Measurements from ENCODE around the gene LRFN2. TPM values are rescaled to one million over a fixed set of nuclear protein-coding genes. Genes with fewer than 3 reads are reported as not detected.

LRFN2 gene
- total and polyA plus RNA-seq, 2 donors (not counting 1 experiment from before 2014, with no cell fraction given): not detected

DNA sequence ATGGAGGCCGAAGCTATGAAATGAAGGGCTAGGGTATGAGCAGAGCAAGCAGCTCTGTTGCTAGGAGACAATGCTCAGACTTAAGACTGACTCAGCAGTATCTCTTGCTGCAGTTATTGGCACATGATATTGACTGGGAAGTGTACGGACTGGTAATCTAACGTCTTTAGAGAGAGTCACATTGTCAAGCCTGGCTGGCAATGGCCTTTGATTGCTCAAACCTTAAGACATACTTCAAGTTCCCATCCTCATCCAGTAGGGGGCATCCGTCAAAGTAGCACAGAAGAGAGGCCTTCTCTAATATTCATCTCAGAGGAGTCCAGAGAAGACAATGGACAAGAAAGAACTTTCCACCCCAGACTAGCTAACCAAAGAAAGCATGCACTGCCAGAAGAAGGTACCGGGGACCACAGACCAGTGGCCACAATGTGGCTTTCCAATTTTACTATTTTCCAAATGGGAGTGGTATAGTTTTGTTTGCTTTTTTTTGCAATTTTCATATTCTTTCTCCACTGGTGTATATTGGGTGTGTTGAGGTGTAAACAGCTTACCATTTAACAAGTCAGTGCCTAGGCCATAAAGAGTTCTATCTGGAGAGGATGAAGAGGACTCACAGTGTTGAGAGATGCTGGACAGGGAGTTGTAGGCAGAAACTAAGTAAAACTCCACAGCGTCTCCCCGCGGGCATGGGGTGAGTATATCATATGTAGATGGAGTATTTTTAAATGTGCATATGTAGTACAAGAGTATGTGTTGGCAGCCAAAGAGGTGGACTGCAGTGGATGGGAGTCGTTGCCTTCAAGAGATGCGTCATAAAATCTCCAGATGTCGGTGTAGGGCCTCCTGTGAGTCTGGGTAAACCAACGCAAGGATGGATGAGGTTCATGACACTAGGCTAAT, 36.7 kb downstream of the LRFN2 start:
- no peaks in the 10 kb centered on the region for H3K4me1 ChIP-seq (ENCODE audit: control insufficient read depth in 2 of 2, insufficient read depth in 2 of 2, low read length in 2 of 2)
- no peaks in the 10 kb centered on the region for H3K36me3 ChIP-seq (replicated peaks in 1 of 2; ENCODE audit: control extremely low read depth in 1 of 2, control insufficient read depth in 1 of 2, extremely low read depth in 1 of 2, insufficient read depth in 2 of 2, low read length in 1 of 2)
- H3K9ac ChIP-seq (ENCODE audit: low read length): no peak overlapping the region
- CTCF ChIA-PET: no interaction called here
- H3K79me2 ChIP-seq (ENCODE audit: control insufficient read depth, insufficient read depth, low read length): no peaks in the 10 kb centered on the region
- H3K9me3 ChIP-seq (ENCODE audit: control extremely low read depth in 1 of 3, control insufficient read depth in 2 of 3, insufficient read depth in 1 of 3, low read length in 2 of 3): no peaks in the 10 kb centered on the region
- H3K27ac ChIP-seq (ENCODE audit: low read length in 2 of 2): no peak overlapping the region
- no peak overlapping the region for H2AFZ ChIP-seq (ENCODE audit: insufficient read depth, low read depth, low read length, poor library complexity, severe bottlenecking)
- intact Hi-C loops (cut with micrococcal nuclease): no loop called here
- no peak overlapping the region for H3K27ac Mint-ChIP-seq
- TF ChIP-seq, protein P1, sequence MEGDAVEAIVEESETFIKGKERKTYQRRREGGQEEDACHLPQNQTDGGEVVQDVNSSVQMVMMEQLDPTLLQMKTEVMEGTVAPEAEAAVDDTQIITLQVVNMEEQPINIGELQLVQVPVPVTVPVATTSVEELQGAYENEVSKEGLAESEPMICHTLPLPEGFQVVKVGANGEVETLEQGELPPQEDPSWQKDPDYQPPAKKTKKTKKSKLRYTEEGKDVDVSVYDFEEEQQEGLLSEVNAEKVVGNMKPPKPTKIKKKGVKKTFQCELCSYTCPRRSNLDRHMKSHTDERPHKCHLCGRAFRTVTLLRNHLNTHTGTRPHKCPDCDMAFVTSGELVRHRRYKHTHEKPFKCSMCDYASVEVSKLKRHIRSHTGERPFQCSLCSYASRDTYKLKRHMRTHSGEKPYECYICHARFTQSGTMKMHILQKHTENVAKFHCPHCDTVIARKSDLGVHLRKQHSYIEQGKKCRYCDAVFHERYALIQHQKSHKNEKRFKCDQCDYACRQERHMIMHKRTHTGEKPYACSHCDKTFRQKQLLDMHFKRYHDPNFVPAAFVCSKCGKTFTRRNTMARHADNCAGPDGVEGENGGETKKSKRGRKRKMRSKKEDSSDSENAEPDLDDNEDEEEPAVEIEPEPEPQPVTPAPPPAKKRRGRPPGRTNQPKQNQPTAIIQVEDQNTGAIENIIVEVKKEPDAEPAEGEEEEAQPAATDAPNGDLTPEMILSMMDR (IDR thresholded peaks at IDR 0.05): peak; percentile 37
- TF ChIP-seq EZH2 (IDR thresholded peaks at IDR 0.05; ENCODE audit: borderline replicate concordance, insufficient read depth, low read depth, low read length, poor library complexity, severe bottlenecking): no peak
- POLR2A ChIA-PET: no interaction called here
- no peaks in the 10 kb centered on the region for H3K9me3 Mint-ChIP-seq (ENCODE audit: insufficient read depth)
- no peaks in the 10 kb centered on the region for H4K20me1 ChIP-seq (ENCODE audit: control insufficient read depth, insufficient read depth, low read length, poor library complexity, severe bottlenecking)
- H3K4me3 Mint-ChIP-seq: no peak overlapping the region
- H3K27me3 Mint-ChIP-seq: peaks cover 3% of the 10 kb centered on the region
- no peaks in the 10 kb centered on the region for H3K4me1 Mint-ChIP-seq
- no peak overlapping the region for H3K4me2 ChIP-seq (replicated peaks; ENCODE audit: low read depth, low read length, poor library complexity, severe bottlenecking)
- H3K4me3 ChIP-seq (ENCODE audit: control extremely low read depth in 1 of 5, extremely low read depth in 1 of 5, insufficient read depth in 1 of 5, low read depth in 2 of 5, low read length in 4 of 5): no peak overlapping the region
- DNase-seq: peak; percentile 27
- no peaks in the 10 kb centered on the region for H3K27me3 ChIP-seq (replicated peaks in 1 of 4; ENCODE audit: control extremely low read depth in 1 of 4, control insufficient read depth in 3 of 4, insufficient read depth in 4 of 4, low read length in 3 of 4)
- peak; percentile 33 for ATAC-seq (ENCODE audit: low read depth)
- WGBS (ENCODE audit: insufficient coverage): 88% methylated on average over 9 of the region's 12 CpGs

DNA sequence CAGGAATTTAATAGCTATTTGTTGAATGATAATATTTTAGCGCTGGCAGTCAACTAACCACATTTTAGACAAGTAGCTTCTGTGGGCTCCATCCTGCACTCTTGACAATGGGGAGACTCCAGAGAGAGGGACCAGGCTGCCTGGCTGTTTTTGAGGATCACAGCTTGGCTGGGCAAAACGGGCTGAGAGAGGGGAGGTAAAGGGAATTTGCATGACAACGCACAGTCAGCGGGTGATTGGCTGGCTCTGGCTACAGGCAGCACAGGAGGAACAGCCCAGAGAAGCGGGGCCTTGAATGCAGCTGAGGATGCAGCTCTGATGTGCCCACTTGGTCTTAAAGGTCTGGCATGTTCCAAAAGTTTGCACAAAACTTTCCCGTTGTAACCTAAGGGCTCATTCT, 41.2 kb downstream of the LRFN2 start:
- H3K36me3 ChIP-seq (replicated peaks in 1 of 2; ENCODE audit: control extremely low read depth in 1 of 2, control insufficient read depth in 1 of 2, extremely low read depth in 1 of 2, insufficient read depth in 2 of 2, low read length in 1 of 2): no peaks in the 10 kb centered on the region
- ATAC-seq (ENCODE audit: low read depth) (no peak), DNase-seq (no peak)
- no peak overlapping the region for H3K4me3 ChIP-seq (ENCODE audit: control extremely low read depth in 1 of 5, extremely low read depth in 1 of 5, insufficient read depth in 1 of 5, low read depth in 2 of 5, low read length in 4 of 5)
- H3K27ac ChIP-seq (ENCODE audit: low read length in 2 of 2): no peak overlapping the region
- TF ChIP-seq EZH2 (IDR thresholded peaks at IDR 0.05; ENCODE audit: borderline replicate concordance, insufficient read depth, low read depth, low read length, poor library complexity, severe bottlenecking): no peak
- TF ChIP-seq, protein P1 (IDR thresholded peaks at IDR 0.05): no peak
- intact Hi-C loops (cut with micrococcal nuclease): no loop called here
- CTCF ChIA-PET: no interaction called here
- H3K27me3 Mint-ChIP-seq: peaks cover 3% of the 10 kb centered on the region
- H3K4me2 ChIP-seq (replicated peaks; ENCODE audit: low read depth, low read length, poor library complexity, severe bottlenecking): no peak overlapping the region
- no peak overlapping the region for H3K4me3 Mint-ChIP-seq
- H2AFZ ChIP-seq (ENCODE audit: insufficient read depth, low read depth, low read length, poor library complexity, severe bottlenecking): no peak overlapping the region
- no peak overlapping the region for H3K9ac ChIP-seq (ENCODE audit: low read length)
- H3K79me2 ChIP-seq (ENCODE audit: control insufficient read depth, insufficient read depth, low read length): no peaks in the 10 kb centered on the region
- no peaks in the 10 kb centered on the region for H4K20me1 ChIP-seq (ENCODE audit: control insufficient read depth, insufficient read depth, low read length, poor library complexity, severe bottlenecking)
- no peak overlapping the region for H3K27ac Mint-ChIP-seq
- H3K4me1 ChIP-seq (ENCODE audit: control insufficient read depth in 2 of 2, insufficient read depth in 2 of 2, low read length in 2 of 2): no peaks in the 10 kb centered on the region
- no peaks in the 10 kb centered on the region for H3K4me1 Mint-ChIP-seq
- POLR2A ChIA-PET: no interaction called here
- no peaks in the 10 kb centered on the region for H3K27me3 ChIP-seq (replicated peaks in 1 of 4; ENCODE audit: control extremely low read depth in 1 of 4, control insufficient read depth in 3 of 4, insufficient read depth in 4 of 4, low read length in 3 of 4)
- H3K9me3 Mint-ChIP-seq (ENCODE audit: insufficient read depth): no peaks in the 10 kb centered on the region
- WGBS (ENCODE audit: insufficient coverage): 83% methylated on average over 5 of the region's 6 CpGs
- H3K9me3 ChIP-seq (ENCODE audit: control extremely low read depth in 1 of 3, control insufficient read depth in 2 of 3, insufficient read depth in 1 of 3, low read length in 2 of 3): peaks cover 0 to 2% (median 0%) of the 10 kb centered on the region in 3 donors
